Vagina (tissue), 2 donors: ENCODE measurements around the gene CCL13. TPM values are rescaled to one million over a fixed set of nuclear protein-coding genes. Genes with fewer than 3 reads are reported as not detected.

ENCODE experiments used
- DNase-seq, 2 donors: peaks; one replicate each; pipeline ENCODE4 v3.0.0-alpha.2; 2017; ENCODE audit errors: extremely low spot score in 2 of 2
- H3K27ac ChIP-seq: fragments of 200-600 bp; sonication (generic); one replicate; pipeline ENCODE4 v1.5.1; 2019
- H3K27me3 ChIP-seq: fragments of 200-600 bp; sonication (generic); one replicate; pipeline ENCODE4 v1.5.1; 2019
- H3K36me3 ChIP-seq, 2 donors: fragments of 200-600 bp; sonication (generic); one replicate each; pipeline ENCODE4 v1.5.1; 2017 to 2019
- H3K4me1 ChIP-seq: fragments of 200-600 bp; sonication (generic); one replicate; pipeline ENCODE4 v1.5.1; 2019
- H3K4me3 ChIP-seq, 2 donors: fragments of 200-600 bp; sonication (generic); 1 replicate in 1 of 2; 2 replicates in 1 of 2; pipeline ENCODE4 v1.5.1; 2016 to 2019
- H3K9me3 ChIP-seq: fragments of 200-600 bp; sonication (generic); one replicate; pipeline ENCODE4 v1.5.1; 2019
- POLR2A ChIP-seq, 2 donors: fragments of 450-650 bp; IDR thresholded peaks; one replicate each; pipeline ENCODE4 v1.6.1; 2017; ENCODE audit warnings: antibody characterized with exemption in 2 of 2, mild to moderate bottlenecking in 2 of 2, moderate library complexity in 2 of 2
- POLR2AphosphoS5 ChIP-seq, 2 donors: sonication (generic); formaldehyde crosslinking; IDR thresholded peaks; one replicate each; pipeline ENCODE4 v1.9.0; 2017; ENCODE audit warnings: antibody characterized with exemption in 2 of 2, mild to moderate bottlenecking in 2 of 2, low read depth in 1 of 2; ENCODE audit not compliant: insufficient read depth in 1 of 2
- intact Hi-C: fragments of 100-400 bp; cut with DNase I; formaldehyde crosslinking; loops from one replicate; pipeline ENCODE4 v1.15.1; 2023
- total RNA-seq: library from RNA; depleted of rRNA; stranded (reverse); fragments of >200 nt; gene quantifications from one replicate; pipeline ENCODE4 v1.2.3, GENCODE V29; 2016
- TF ChIP-seq, protein P1 (sequence below), 3 experiments: fragments of 450-650 bp in 2 of 3; fragments of 200-600 bp in 1 of 3; sonication (generic) in 1 of 3; IDR thresholded peaks; one replicate each; pipeline ENCODE4 v1.5.1; 2017 to 2019; ENCODE audit warnings: antibody characterized with exemption in 3 of 3, mild to moderate bottlenecking in 2 of 3, moderate library complexity in 2 of 3

CCL13 gene
- total RNA-seq, 1 donor from 2014 or later = 2.2 TPM

DNA sequence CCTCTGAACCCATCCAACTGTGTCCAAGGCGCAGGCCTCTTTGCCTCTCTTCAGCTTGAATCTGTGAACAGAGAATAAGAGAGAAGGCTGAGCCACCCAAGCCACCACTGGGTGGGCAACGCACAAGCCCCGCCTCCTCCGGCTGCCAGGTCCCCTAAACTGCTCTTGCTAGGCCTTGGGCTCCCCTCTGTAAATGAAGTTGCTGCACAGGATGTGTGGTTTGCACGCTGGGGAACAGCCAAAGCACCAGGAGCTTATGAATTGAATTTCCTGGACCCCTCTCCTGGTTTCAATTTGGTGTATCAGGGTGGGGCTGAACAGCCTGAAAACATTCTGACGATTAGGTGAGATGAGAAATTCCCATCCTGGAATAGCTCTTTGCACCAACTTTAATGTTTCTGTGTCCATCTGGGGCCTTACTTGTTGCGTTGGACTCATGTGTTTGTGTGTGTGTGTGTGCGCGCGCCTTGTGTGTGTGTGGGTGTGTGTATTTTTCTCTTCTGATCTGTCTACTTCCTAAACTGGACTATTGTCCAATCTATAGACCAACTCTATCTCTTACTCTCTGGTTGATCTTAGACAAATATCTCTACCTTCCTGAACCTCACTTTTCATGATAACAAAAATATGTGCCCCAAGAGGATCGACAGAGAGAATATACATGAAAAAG, 4.5 kb downstream of the CCL13 start:
- TF ChIP-seq POLR2A (IDR thresholded peaks at IDR 0.05) (no peak), POLR2AphosphoS5 (IDR thresholded peaks at IDR 0.05; ENCODE audit: insufficient read depth in 1 of 2, low read depth in 1 of 2) (no peak)
- TF ChIP-seq, protein P1, sequence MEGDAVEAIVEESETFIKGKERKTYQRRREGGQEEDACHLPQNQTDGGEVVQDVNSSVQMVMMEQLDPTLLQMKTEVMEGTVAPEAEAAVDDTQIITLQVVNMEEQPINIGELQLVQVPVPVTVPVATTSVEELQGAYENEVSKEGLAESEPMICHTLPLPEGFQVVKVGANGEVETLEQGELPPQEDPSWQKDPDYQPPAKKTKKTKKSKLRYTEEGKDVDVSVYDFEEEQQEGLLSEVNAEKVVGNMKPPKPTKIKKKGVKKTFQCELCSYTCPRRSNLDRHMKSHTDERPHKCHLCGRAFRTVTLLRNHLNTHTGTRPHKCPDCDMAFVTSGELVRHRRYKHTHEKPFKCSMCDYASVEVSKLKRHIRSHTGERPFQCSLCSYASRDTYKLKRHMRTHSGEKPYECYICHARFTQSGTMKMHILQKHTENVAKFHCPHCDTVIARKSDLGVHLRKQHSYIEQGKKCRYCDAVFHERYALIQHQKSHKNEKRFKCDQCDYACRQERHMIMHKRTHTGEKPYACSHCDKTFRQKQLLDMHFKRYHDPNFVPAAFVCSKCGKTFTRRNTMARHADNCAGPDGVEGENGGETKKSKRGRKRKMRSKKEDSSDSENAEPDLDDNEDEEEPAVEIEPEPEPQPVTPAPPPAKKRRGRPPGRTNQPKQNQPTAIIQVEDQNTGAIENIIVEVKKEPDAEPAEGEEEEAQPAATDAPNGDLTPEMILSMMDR (IDR thresholded peaks at IDR 0.05) = no peak
- intact Hi-C loops = loop anchor here (5.0 kb wide), 1 partner anchor 158 kb away; no protein-coding TSS in a partner anchor
- no peak overlapping the region for H3K4me3 ChIP-seq
- DNase-seq = no peak
- no peaks in the 10 kb centered on the region for H3K9me3 ChIP-seq
- no peaks in the 10 kb centered on the region for H3K27me3 ChIP-seq
- no peak overlapping the region for H3K27ac ChIP-seq
- H3K36me3 ChIP-seq = no peaks in the 10 kb centered on the region
- no peaks in the 10 kb centered on the region for H3K4me1 ChIP-seq

- Histone ChIP-seq H3K9me3 (no peaks in the 10 kb centered on the region), H3K4me1 (no peaks in the 10 kb centered on the region), H3K36me3 (no peaks in the 10 kb centered on the region), H3K4me3 (no peak overlapping the region), H3K27me3 (no peaks in the 10 kb centered on the region), H3K27ac (no peak overlapping the region)
- TF ChIP-seq POLR2A (IDR thresholded peaks at IDR 0.05) (no peak), POLR2AphosphoS5 (IDR thresholded peaks at IDR 0.05; ENCODE audit: insufficient read depth in 1 of 2, low read depth in 1 of 2) (peak in 1 of 2 donors; percentile 63)
- TF ChIP-seq, protein P1 (IDR thresholded peaks at IDR 0.05) = peak; percentile 99 to 100 (median 100)
- DNase-seq = peak in 1 of 2 donors; percentile 91
- intact Hi-C loops = loop anchor here (5.0 kb wide), 1 partner anchor 159 kb away; no protein-coding TSS in a partner anchor
Observed at GRCh38 chr17:34361478-34362061, 5.3 kb downstream of the CCL13 start.

DNA sequence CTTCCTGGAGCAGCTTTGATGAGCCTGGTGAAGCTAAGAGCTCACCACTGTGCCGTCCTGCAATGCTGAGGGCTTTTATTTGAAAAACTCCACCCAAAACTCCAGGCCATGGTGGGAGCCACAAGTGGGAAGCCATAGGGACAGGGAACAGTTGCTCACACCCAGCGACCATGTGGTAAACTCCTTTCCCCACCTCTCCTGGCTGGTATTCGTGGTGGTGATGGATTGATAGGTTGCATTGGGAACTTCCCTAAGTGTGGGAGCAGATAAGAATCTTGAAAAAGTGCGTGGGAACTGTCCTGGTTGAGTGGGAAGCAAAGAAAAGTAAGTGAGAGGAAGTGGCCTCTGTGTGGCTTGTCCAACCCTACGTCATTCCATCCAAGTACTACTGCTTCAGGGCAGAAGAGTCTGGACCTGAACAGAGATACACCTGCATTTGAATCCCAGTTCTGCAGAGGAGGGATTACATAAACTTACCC, 6.9 kb downstream of the CCL13 start, which contains the start of gene CCL1:
Gene CCL1, minus strand, starts transcription at position 51 of the 479 bp plus-strand sequence. CDS start 72 bp downstream, outside the sequence.
- intact Hi-C loops = loop anchor here (5.0 kb wide), 1 partner anchor 161 kb away; no protein-coding TSS in a partner anchor
- no peak for DNase-seq
- Histone ChIP-seq H3K27ac (no peak within 1 kb of the TSS), H3K36me3 (no peaks in the 10 kb centered on the region), H3K9me3 (no peaks in the 10 kb centered on the region), H3K4me1 (no peaks in the 10 kb centered on the region), H3K4me3 (no peak within 1 kb of the TSS), H3K27me3 (no peaks in the 10 kb centered on the region)
- no peak for TF ChIP-seq POLR2AphosphoS5 (IDR thresholded peaks at IDR 0.05; ENCODE audit: insufficient read depth in 1 of 2, low read depth in 1 of 2)
- TF ChIP-seq, protein P1 (IDR thresholded peaks at IDR 0.05) = no peak
- TF ChIP-seq POLR2A (IDR thresholded peaks at IDR 0.05) = no peak

- Histone ChIP-seq H3K4me1 (no peaks in the 10 kb centered on the region), H3K27ac (no peak overlapping the region), H3K36me3 (no peaks in the 10 kb centered on the region), H3K27me3 (no peaks in the 10 kb centered on the region), H3K4me3 (no peak overlapping the region), H3K9me3 (no peaks in the 10 kb centered on the region)
- intact Hi-C loops = loop anchor here (5.0 kb wide), 1 partner anchor 162 kb away; no protein-coding TSS in a partner anchor
- DNase-seq = no peak
- TF ChIP-seq POLR2AphosphoS5 (IDR thresholded peaks at IDR 0.05; ENCODE audit: insufficient read depth in 1 of 2, low read depth in 1 of 2) (no peak), POLR2A (IDR thresholded peaks at IDR 0.05) (no peak)
Observed at GRCh38 chr17:34364751-34365150, 8.5 kb downstream of the CCL13 start.

GRCh38 chr17:34365340-34365739, 9.1 kb downstream of the CCL13 start:
- TF ChIP-seq POLR2A (IDR thresholded peaks at IDR 0.05) (no peak), POLR2AphosphoS5 (IDR thresholded peaks at IDR 0.05; ENCODE audit: insufficient read depth in 1 of 2, low read depth in 1 of 2) (no peak)
- TF ChIP-seq, protein P1 (IDR thresholded peaks at IDR 0.05) = no peak
- no peak overlapping the region for H3K27ac ChIP-seq

More at GRCh38 chr17:34365340-34365739, 9.1 kb downstream of the CCL13 start:
- intact Hi-C loops = no loop called here
- Histone ChIP-seq H3K4me3 (no peak overlapping the region), H3K27me3 (no peaks in the 10 kb centered on the region), H3K36me3 (no peaks in the 10 kb centered on the region), H3K4me1 (no peaks in the 10 kb centered on the region), H3K9me3 (no peaks in the 10 kb centered on the region)
- DNase-seq = no peak
